ENCODE data around the gene ALDH18A1.

GRCh38 chr10:95613330-95613729 lies 43.2 kb downstream of the ALDH18A1 start:
- TF ChIP-seq POLR2A (IDR thresholded peaks at IDR 0.05), result no peak
- TF ChIP-seq CTCF (IDR thresholded peaks at IDR 0.05), result no peak

Measured in thyroid gland (tissue), 4 donors.